ENCODE data around the gene SPATA4.

Gene SPATA4

GRCh38 chr4:176134670-176135069, 60.7 kb downstream of the SPATA4 start:
- no peak for TF ChIP-seq CTCF (IDR thresholded peaks at IDR 0.05; ENCODE audit: borderline replicate concordance, control extremely low read depth, extremely low read depth, insufficient read depth, missing control alignments)
- DNase-seq (ENCODE audit: low spot score): no peak
- in situ Hi-C loops (cut with MboI; ENCODE audit: low sequenced_read_pairs, unreplicated experiment): no loop called here

All from GM13976 (cell line).